IPS-15b (cell line): ENCODE measurements around the gene POC1B.

ENCODE experiments used
- H3K27me3 ChIP-seq: one replicate; pipeline ENCODE4 v1.6.1; 2013; ENCODE audit warnings: low read length; ENCODE audit not compliant: control insufficient read depth, insufficient read depth
- H3K36me3 ChIP-seq: one replicate; pipeline ENCODE4 v1.6.1; 2013; ENCODE audit warnings: low read length; ENCODE audit not compliant: control insufficient read depth, insufficient read depth
- H3K4me1 ChIP-seq: one replicate; pipeline ENCODE4 v1.6.1; 2013; ENCODE audit warnings: mild to moderate bottlenecking, low read length; ENCODE audit not compliant: control insufficient read depth, insufficient read depth
- H3K4me3 ChIP-seq: one replicate; pipeline ENCODE4 v1.5.1; 2013; ENCODE audit warnings: low read depth, low read length
- H3K9ac ChIP-seq: one replicate; pipeline ENCODE4 v1.6.1; 2013; ENCODE audit warnings: low read depth, mild to moderate bottlenecking, low read length
- H3K9me3 ChIP-seq: one replicate; pipeline ENCODE4 v1.6.1; 2013; ENCODE audit warnings: mild to moderate bottlenecking, low read length; ENCODE audit not compliant: control insufficient read depth, insufficient read depth

POC1B gene

DNA sequence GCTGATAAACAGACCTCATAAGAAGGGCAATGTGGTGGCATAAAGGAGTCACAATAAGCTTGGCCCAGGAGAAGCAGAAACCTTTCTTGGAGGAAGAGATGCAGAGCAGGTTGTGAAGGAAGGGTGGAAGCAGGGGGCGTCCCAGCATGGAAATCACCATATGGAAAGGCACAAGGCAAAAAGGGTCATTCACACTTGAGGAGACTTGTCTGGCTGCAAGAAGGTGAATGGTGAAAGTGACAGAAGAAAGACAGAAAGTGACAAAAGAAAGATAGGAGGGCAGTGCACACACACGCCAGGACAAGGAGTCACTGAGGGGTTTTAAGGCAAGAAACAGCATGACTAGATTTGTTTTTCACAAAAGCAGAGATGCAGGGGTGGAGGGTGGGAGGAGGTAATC, 39.6 kb downstream of the POC1B start:
- Histone ChIP-seq H3K27me3 (no peaks in the 10 kb centered on the region), H3K9me3 (no peaks in the 10 kb centered on the region), H3K9ac (no peak overlapping the region), H3K36me3 (no peaks in the 10 kb centered on the region), H3K4me3 (no peak overlapping the region), H3K4me1 (no peaks in the 10 kb centered on the region)

DNA sequence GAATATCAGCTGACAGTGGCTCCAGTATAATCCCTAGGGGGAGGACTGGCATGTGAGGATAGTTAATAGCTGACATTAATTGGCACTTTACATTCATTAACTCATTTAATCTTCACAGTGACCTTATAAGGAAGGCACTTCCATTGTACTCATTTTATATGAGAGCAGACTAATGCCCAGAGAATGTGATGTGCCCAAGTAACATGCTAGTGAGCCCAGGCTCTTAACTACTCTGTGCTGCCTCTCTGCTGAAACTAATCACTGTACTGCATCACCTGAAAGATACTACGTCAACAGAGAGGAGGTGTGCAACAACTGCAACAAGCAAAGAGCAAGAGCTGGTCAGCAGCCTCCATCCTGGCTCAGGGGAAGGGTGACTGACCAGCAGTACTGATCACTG, 41.4 kb downstream of the POC1B start:
- H3K27me3 ChIP-seq: no peaks in the 10 kb centered on the region
- H3K4me3 ChIP-seq: no peak overlapping the region
- no peaks in the 10 kb centered on the region for H3K9me3 ChIP-seq
- no peaks in the 10 kb centered on the region for H3K36me3 ChIP-seq
- no peaks in the 10 kb centered on the region for H3K4me1 ChIP-seq
- H3K9ac ChIP-seq: no peak overlapping the region

DNA sequence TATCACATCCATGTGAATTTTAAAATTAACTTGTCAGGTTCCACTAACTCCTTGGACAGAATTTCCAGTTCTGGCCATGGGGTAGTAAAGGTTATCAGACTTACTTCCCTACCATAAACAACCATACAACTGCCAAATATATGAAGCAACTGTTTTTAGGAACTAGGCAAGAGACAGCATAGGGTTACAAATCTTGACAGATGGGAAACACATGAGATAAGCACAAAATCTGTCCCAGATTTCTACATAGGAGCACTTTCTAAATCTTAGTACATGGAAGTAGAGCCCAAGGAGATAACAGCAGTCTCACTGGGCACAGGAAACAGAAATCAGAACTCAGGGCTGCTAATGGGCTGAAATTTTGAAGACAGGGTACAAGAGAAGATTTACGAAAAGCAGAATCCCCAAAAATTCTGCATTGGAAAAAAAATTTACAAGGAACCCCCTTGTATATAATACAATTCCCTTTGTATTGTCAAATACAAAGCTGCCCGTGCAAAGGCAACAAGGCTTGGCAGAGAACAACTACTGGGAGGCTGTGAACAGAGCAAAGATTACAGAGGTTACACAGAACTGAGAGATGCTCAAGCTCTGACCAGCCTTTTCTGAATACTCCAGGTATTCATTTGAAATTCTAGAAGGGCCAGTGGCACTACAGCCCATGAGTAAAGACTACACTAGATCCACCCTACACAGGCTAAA, 44.5 kb downstream of the POC1B start:
- Histone ChIP-seq H3K4me1 (no peaks in the 10 kb centered on the region), H3K9ac (no peak overlapping the region), H3K4me3 (no peak overlapping the region), H3K36me3 (no peaks in the 10 kb centered on the region), H3K27me3 (no peaks in the 10 kb centered on the region), H3K9me3 (no peaks in the 10 kb centered on the region)

DNA sequence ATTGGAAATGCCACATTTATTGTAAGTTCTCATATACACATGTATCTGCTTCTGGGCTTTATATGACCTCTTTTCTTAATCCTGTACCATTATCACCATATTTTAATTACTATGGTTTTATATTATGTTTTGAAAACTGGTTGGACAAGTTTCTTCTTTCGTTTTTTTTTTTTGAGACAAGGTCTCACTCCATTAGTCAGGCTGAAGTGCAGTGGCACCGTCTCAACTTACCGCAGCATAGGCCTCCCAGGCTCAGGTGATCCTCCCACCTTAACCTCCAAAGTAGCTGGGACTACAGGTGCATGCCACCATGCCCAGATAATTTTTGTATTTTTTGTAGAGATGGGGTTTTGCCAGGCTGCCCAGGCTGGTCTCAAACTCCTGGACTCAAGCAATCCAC, 45.9 kb downstream of the POC1B start:
- H3K9ac ChIP-seq: no peak overlapping the region
- H3K36me3 ChIP-seq: no peaks in the 10 kb centered on the region
- no peaks in the 10 kb centered on the region for H3K9me3 ChIP-seq
- no peaks in the 10 kb centered on the region for H3K4me1 ChIP-seq
- no peaks in the 10 kb centered on the region for H3K27me3 ChIP-seq
- H3K4me3 ChIP-seq: no peak overlapping the region

DNA sequence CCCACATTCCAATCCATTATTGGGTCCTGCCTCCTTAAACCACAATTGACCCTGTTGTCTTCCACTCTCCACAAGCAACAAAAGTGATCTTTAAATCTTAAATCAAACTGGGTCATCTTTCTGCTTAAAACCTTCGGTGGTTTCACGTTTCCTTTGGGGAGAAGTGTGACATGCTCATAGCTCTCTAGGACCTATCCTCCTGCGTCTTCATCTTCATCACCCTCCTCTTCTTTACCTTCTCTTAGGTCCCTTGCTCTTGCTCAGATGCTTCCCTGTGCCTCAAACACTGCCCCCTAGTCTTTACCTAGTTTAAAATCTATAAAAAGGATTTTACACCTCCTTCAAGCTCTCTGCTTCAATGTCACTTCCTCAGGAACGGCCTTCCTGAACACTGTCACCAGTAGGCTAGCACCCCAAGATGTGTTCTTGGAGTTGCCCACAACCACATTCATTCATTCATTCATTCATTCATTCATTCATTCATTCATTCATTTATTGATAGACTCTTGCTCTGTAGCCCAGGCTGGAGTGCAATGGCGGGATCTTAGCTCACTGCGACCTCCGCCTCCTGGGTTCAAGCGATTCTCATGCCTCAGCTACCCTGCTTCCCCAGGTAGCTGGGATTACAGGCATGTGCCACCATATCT, 48.1 kb downstream of the POC1B start:
- Histone ChIP-seq H3K4me3 (no peak overlapping the region), H3K36me3 (no peaks in the 10 kb centered on the region), H3K9ac (no peak overlapping the region), H3K27me3 (no peaks in the 10 kb centered on the region), H3K4me1 (no peaks in the 10 kb centered on the region), H3K9me3 (no peaks in the 10 kb centered on the region)

DNA sequence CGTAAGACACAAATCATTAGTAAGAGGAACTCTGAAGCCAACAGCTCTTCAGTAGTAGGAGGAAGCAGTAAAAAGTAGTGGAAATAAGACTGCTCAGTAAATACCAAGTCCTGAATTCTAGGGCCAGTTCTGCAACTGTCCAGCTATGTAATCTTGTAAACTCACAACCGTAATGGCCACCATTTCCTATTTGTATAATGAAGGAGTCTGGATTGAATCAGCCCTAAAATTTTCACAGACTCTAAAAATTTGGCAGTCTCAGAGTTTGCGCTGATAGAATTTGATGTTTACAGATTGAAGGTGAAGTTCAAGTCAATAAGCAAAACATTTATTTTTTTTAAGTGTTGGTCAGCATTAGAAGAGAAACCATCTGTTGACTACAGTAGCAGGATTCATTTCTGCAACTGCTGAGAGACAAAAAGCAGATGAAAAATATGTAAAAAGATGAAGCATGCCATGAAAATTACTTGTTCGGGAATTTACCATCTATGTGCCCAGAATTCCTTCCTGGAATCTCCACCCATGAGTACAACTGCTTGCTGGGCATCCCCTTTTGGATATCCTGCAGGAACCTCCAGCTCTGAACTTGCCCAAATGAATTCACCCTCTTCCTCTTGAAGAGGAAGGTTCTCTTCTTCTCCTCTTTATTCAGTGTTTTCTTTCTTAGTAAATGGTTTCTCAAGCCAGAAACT, 48.8 kb downstream of the POC1B start:
- Histone ChIP-seq H3K36me3 (no peaks in the 10 kb centered on the region), H3K9ac (no peak overlapping the region), H3K9me3 (no peaks in the 10 kb centered on the region), H3K4me1 (no peaks in the 10 kb centered on the region), H3K4me3 (no peak overlapping the region), H3K27me3 (no peaks in the 10 kb centered on the region)

DNA sequence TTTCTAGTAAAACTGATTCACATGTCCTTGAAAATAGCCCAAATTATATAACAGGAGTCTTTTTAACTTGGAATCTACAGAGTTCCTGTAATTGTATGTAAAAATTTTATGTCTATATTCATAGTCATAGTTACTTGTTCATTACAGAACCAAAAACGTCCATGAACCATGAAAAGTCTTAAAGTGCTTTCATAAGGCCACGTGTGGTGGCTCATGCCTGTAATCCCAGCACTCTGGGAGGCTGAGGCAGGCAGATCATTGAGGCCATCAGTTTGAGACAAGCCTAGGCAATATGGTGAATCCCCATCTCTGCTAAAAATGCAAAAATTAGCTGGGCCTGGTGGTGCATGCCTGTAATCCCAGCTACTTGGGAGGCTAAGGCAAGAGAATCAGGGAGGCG, 49.6 kb downstream of the POC1B start:
- no peak overlapping the region for H3K9ac ChIP-seq

DNA sequence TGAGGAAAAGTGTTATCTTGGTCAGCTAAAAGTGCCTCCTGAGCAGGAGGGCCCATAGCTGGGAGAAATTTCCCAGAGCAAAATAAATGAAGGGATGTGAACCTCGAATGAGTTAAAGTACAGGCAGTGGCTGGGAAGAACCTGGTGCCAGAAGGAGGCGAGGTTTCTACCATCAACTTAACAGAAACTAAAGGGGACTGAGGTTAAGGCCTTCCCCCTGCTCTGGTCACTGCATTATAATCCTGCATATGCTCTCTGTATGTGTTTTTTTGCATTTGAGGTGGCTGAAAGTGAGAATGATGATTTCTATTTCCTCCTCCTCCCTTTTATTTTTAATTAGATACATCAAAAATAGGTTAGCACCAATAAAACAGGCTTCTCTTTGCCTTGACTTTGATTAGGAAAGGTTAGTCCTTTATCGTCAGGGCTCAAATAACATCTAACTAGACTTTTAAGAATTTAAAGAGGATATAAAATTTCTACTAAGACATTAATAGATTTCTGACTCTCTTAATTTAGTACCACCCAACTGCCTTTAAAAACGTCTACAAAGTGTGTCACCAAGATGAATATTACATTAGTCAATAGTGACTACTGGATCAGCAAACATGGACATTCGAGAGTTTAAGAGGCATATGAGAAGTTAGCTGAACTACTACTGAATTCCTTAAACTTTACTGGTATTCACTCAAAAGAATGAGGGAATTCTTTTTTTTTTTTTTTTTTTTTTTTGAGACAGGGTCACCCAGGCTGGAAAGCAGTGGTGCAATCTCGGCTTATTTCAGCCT, 50.5 kb downstream of the POC1B start:
- Histone ChIP-seq H3K4me1 (no peaks in the 10 kb centered on the region), H3K4me3 (no peak overlapping the region), H3K27me3 (no peaks in the 10 kb centered on the region), H3K36me3 (no peaks in the 10 kb centered on the region), H3K9ac (no peak overlapping the region), H3K9me3 (no peaks in the 10 kb centered on the region)

More for the DNA sequence above, 49.6 kb downstream of the POC1B start:
- Histone ChIP-seq H3K36me3 (no peaks in the 10 kb centered on the region), H3K4me1 (no peaks in the 10 kb centered on the region), H3K27me3 (no peaks in the 10 kb centered on the region), H3K9me3 (no peaks in the 10 kb centered on the region), H3K4me3 (no peak overlapping the region)

DNA sequence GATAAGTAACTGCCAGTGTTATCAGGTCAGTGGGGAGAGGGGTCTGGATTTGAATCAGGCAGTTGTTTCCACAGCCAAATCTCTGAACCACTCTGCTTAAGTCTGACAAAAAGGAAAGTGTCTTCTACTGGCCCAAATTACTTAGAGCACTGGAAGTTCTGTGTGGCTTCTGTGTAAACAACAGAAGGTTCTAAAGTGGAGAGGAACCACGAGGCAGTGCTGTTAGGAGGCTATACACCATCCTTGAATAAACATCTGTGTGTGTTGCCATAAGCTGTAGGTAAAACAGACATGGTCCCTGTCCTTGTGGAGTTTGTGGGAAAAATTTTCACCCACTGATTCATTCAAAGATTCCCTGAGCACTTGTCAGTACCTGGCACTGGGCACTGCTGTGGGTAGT, 51.2 kb downstream of the POC1B start:
- Histone ChIP-seq H3K4me3 (no peak overlapping the region), H3K4me1 (no peaks in the 10 kb centered on the region), H3K9me3 (no peaks in the 10 kb centered on the region), H3K36me3 (no peaks in the 10 kb centered on the region), H3K27me3 (no peaks in the 10 kb centered on the region), H3K9ac (no peak overlapping the region)

DNA sequence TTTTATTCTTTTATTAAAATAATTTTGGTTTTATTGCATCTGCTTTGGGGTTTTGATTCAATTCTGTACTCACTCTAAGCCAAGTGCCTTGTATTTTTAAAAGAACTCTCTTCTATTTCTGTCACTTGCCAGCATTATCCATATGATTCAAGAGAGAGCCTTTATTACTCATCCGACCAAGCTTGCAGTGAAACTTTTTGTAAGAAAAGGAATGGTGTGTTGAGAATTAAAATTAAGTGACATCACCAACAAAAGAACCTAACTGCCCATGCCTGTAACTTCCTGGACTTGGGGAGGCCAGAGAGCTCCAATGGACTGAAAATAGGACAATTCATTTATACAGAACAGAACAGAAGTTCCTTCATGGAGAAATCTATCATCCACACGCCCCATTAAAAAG, 53.3 kb downstream of the POC1B start:
- Histone ChIP-seq H3K27me3 (no peaks in the 10 kb centered on the region), H3K36me3 (no peaks in the 10 kb centered on the region), H3K4me1 (no peaks in the 10 kb centered on the region), H3K9me3 (no peaks in the 10 kb centered on the region), H3K9ac (no peak overlapping the region), H3K4me3 (no peak overlapping the region)

DNA sequence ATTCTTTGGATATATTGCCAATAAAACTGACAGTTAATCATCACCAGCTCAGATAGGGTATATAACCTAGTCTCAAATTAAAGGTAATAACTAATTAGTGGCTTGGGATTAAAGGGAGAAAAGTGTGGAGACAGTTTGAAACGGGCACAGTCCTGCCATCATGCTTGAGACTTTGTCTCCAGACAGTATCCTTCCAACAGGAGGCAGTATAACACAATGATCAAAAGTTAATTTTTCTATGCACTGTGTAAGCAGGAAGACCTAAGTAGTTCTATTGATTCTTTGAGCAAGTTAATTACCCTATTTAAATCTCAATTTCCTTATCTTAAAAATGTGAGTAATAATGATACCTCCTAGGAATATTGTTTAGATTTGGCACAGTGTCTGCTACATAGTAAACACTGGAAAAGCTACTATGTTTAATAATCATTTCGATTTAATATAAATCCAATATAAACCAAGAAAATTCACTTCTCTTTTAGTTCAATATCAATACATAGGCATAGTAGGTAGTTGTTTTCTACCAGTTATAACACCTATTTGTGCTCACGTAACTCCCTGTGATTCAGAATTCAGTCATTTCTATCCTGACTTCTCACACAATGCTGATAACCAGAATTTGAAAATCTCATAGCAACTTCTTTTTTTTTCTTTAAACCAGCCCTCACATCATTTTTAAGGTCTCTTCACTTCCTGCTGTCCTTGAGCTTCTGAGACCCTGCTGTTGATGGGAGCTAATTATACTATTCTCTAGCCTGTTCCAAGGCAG, 54.9 kb downstream of the POC1B start:
- no peaks in the 10 kb centered on the region for H3K36me3 ChIP-seq
- no peak overlapping the region for H3K9ac ChIP-seq
- no peaks in the 10 kb centered on the region for H3K9me3 ChIP-seq
- no peak overlapping the region for H3K4me3 ChIP-seq
- H3K27me3 ChIP-seq: no peaks in the 10 kb centered on the region
- no peaks in the 10 kb centered on the region for H3K4me1 ChIP-seq
